GM12878 (cell line): ENCODE data around the gene ZNF554. TPM values are rescaled to one million over a fixed set of nuclear protein-coding genes. Genes with fewer than 3 reads are reported as not detected.

Source experiments
- ATAC-seq: fragments of 200-7000 bp; cut with Tn5 transposase; 3 replicates; pipeline ENCODE4 v1.9.1; 2020; ENCODE audit warnings: mild to moderate bottlenecking, moderate library complexity
- BruUV-seq: library from RNA; stranded (reverse); fragments of 400-500 nt; replicated peaks from 2 replicates; lab custom pipeline; 2021; lab: Mats Ljungman, UMichigan
- CTCF ChIA-PET: fragments of 300-600 bp; sonication (Branson Sonifier 250); formaldehyde crosslinking; extraction: SDS; loops from one replicate; lab custom pipeline; 2021; ENCODE audit warnings: inconsistent platforms; lab: Yijun Ruan, JAX
- POLR2A ChIA-PET: fragments of 350-600 bp; formaldehyde crosslinking; extraction: SDS; loops from one replicate; lab custom pipeline; 2021; ENCODE audit warnings: inconsistent platforms; lab: Charles Lee
- RAD21 ChIA-PET: fragments of 300-600 bp; sonication (Branson Sonifier 250); formaldehyde crosslinking; loops from one replicate; lab custom pipeline; 2023; ENCODE audit warnings: antibody characterized with exemption; ENCODE audit not compliant: unreplicated experiment; lab: Charles Lee
- SMC1A ChIA-PET: fragments of 300-600 bp; sonication (Branson Sonifier 250); formaldehyde crosslinking; loops from one replicate; lab custom pipeline; 2023; ENCODE audit not compliant: unreplicated experiment, uncharacterized antibody; lab: Charles Lee
- DNase-seq: peaks from one replicate; pipeline ENCODE4 v3.0.0-alpha.2; 2011; ENCODE audit warnings: low read depth, low spot score
- FAIRE-seq: peaks from 3 replicates; lab custom pipeline; 2011; peaks lifted over from hg19 to GRCh38; lab: Jason Lieb, UNC
- H2AFZ ChIP-seq: 2 replicates; pipeline ENCODE4 v1.6.0; 2011; ENCODE audit warnings: low read depth, low read length, control low read depth; ENCODE audit not compliant: control insufficient read depth
- H3K27ac ChIP-seq: 2 replicates; pipeline ENCODE4 v1.5.1; 2011; ENCODE audit warnings: control low read depth; ENCODE audit not compliant: control insufficient read depth, insufficient read depth
- H3K27me3 ChIP-seq, 2 experiments: replicated peaks in 1 of 2; 2 replicates each; pipeline versions ENCODE4 v1.6.0 to v1.6.1; 2011; ENCODE audit warnings: low read length in 1 of 2; ENCODE audit not compliant: control insufficient read depth in 2 of 2, insufficient read depth in 2 of 2
- H3K36me3 ChIP-seq, 2 experiments: 2 replicates each; pipeline ENCODE4 v1.5.1; 2011; ENCODE audit warnings: low read length in 1 of 2; ENCODE audit not compliant: control insufficient read depth in 2 of 2, insufficient read depth in 2 of 2
- H3K4me1 ChIP-seq: 2 replicates; pipeline ENCODE4 v1.6.1; 2011; ENCODE audit warnings: mild to moderate bottlenecking, low read length, moderate library complexity, mixed read lengths; ENCODE audit not compliant: control insufficient read depth, insufficient read depth
- H3K4me2 ChIP-seq: 2 replicates; pipeline ENCODE4 v1.6.0; 2011; ENCODE audit warnings: control low read depth; ENCODE audit not compliant: control insufficient read depth, insufficient read depth
- H3K4me3 ChIP-seq: fragments of 200-600 bp; sonication (generic); 2 replicates; pipeline ENCODE4 v1.5.1; 2016
- H3K79me2 ChIP-seq: 2 replicates; pipeline ENCODE4 v1.6.0; 2011; ENCODE audit warnings: low read length; ENCODE audit not compliant: control insufficient read depth, insufficient read depth
- H3K9ac ChIP-seq: 2 replicates; pipeline ENCODE4 v1.8.0; 2011; ENCODE audit warnings: low read length, control low read depth, mixed read lengths; ENCODE audit not compliant: control insufficient read depth, insufficient read depth
- H3K9me3 ChIP-seq: replicated peaks from 3 replicates; pipeline ENCODE4 v1.5.1; 2011; ENCODE audit warnings: mild to moderate bottlenecking, low read length; ENCODE audit not compliant: control insufficient read depth, insufficient read depth
- H4K20me1 ChIP-seq: 2 replicates; pipeline ENCODE4 v1.6.0; 2011; ENCODE audit not compliant: control insufficient read depth, insufficient read depth
- ASH2L ChIP-seq: fragments of 300-600, 200-600 bp; sonication (generic); IDR thresholded peaks from 2 replicates; pipeline ENCODE4 v1.6.1; 2017; ENCODE audit warnings: low read depth, mild to moderate bottlenecking, borderline replicate concordance
- ATF7 ChIP-seq: fragments of 450-650 bp; IDR thresholded peaks from 2 replicates; pipeline ENCODE4 v1.6.1; 2016; ENCODE audit warnings: low read depth, mild to moderate bottlenecking
- CBFB ChIP-seq: IDR thresholded peaks from 2 replicates; pipeline ENCODE4 v1.6.1; 2016; ENCODE audit warnings: antibody characterized with exemption, low read depth
- CHD4 ChIP-seq: fragments of 200-600 bp; sonication (generic); IDR thresholded peaks from 2 replicates; pipeline ENCODE4 v1.6.1; 2016; ENCODE audit warnings: mild to moderate bottlenecking
- E2F4 ChIP-seq: IDR thresholded peaks from 2 replicates; pipeline ENCODE4 v1.6.1; 2012; ENCODE audit warnings: low read depth, low read length, improper control_type of control experiment
- HDGF ChIP-seq: fragments of 450-650 bp; IDR thresholded peaks from 2 replicates; pipeline ENCODE4 v1.6.1; 2016; ENCODE audit warnings: antibody characterized with exemption
- IKZF1 ChIP-seq: fragments of 450-650 bp; conservative IDR thresholded peaks from 2 replicates; pipeline ENCODE4 v1.6.1; 2017; ENCODE audit warnings: antibody characterized with exemption, mild to moderate bottlenecking
- MTA2 ChIP-seq: fragments of 450-650 bp; IDR thresholded peaks from 2 replicates; pipeline ENCODE4 v1.6.1; 2016; ENCODE audit warnings: low read depth, mild to moderate bottlenecking, moderate library complexity
- RB1 ChIP-seq: fragments of 450-650 bp; formaldehyde crosslinking; IDR thresholded peaks from 2 replicates; pipeline ENCODE4 v1.6.1; 2017; ENCODE audit warnings: mild to moderate bottlenecking, borderline replicate concordance
- RELA ChIP-seq: fragments of 450-650 bp; IDR thresholded peaks from 2 replicates; pipeline ENCODE4 v1.8.0; 2014; ENCODE audit warnings: borderline replicate concordance; ENCODE audit not compliant: partially characterized antibody
- SMARCA5 ChIP-seq: fragments of 450-650 bp; IDR thresholded peaks from 2 replicates; pipeline ENCODE4 v1.6.1; 2017; ENCODE audit warnings: mild to moderate bottlenecking
- YY1 ChIP-seq: IDR thresholded peaks from 2 replicates; pipeline ENCODE4 v1.6.1; 2011; ENCODE audit warnings: low read depth, mild to moderate bottlenecking, low read length
- ZNF592 ChIP-seq: fragments of 450-650 bp; IDR thresholded peaks from 2 replicates; pipeline ENCODE4 v1.6.1; 2017; ENCODE audit warnings: mild to moderate bottlenecking, moderate library complexity
- whole genome bisulfite sequencing: methylation state at CpG from one replicate; pipeline ENCODE4 v1.1.6; 2016; ENCODE audit warnings: low lambda C conversion rate; ENCODE audit not compliant: insufficient replicate concordance, insufficient coverage; ENCODE audit errors: missing lambda C conversion rate; 5-methylcytosine and 5-hydroxymethylcytosine counted together
- in situ Hi-C: fragments of 300-500 bp; cut with MboI; formaldehyde crosslinking; loops from 9 replicates; pipeline ENCODE4 v1.14.3; 2018; ENCODE audit warnings: mixed read lengths
- intact Hi-C: fragments of 100-400 bp; cut with micrococcal nuclease; formaldehyde crosslinking; loops from one replicate; pipeline ENCODE4 v1.14.2; 2022; ENCODE audit not compliant: unreplicated experiment
- polyA plus RNA-seq, 11 experiments: library from polyadenylated mRNA; depleted of rRNA in 4 of 11; unstranded in 6 of 11; stranded (reverse) in 5 of 11; fragments of >200 nt; fragmentation: Nextera tagmentation in 4 of 11; fragmentation: Illumina TruSeq in 1 of 11; extraction: Ambion mirVana in 4 of 11; extraction: Trizol in 1 of 11; gene quantifications; 1 replicate in 1 of 11; 2 replicates in 10 of 11; pipeline versions ENCODE4 v1.2.1 to v1.2.3, GENCODE V29; 2011 to 2016; ENCODE audit warnings: inconsistent platforms in 2 of 11, missing spikeins in 2 of 11, low read depth in 1 of 11
- total RNA-seq, 4 experiments: library from RNA; depleted of rRNA in 3 of 4; stranded (reverse); fragments of >200 nt in 3 of 4; fragmentation: Illumina TruSeq in 1 of 4; extraction: Trizol in 1 of 4; gene quantifications; 2 replicates each; pipeline versions ENCODE4 v1.2.1 to v1.2.3, GENCODE V29; 2013 to 2021

ZNF554 gene
- total and polyA plus RNA-seq, 10 of the 15 experiments (the other 5 are each of a cell fraction or from before 2014, with no cell fraction given), result 0.19 to 2.1 (median 1.4) TPM

GRCh38 chr19:2799273-2800020 is 20.2 kb upstream of the ZNF554 start:
- ChIA-PET SMC1A (no interaction called here), CTCF (no interaction called here)

GRCh38 chr19:2800506-2800905 is 19.2 kb upstream of the ZNF554 start:
- in situ Hi-C loops (no loop called here), intact Hi-C loops (no loop called here)
- ChIA-PET POLR2A (no interaction called here), SMC1A (no interaction called here), RAD21 (no interaction called here), CTCF (no interaction called here)
- Histone ChIP-seq H3K27ac (no peak overlapping the region), H3K4me3 (no peak overlapping the region), H4K20me1 (no peaks in the 10 kb centered on the region), H3K79me2 (no peaks in the 10 kb centered on the region), H3K4me2 (no peak overlapping the region), H2AFZ (no peak overlapping the region), H3K27me3 (no peaks in the 10 kb centered on the region), H3K4me1 (no peaks in the 10 kb centered on the region), H3K36me3 (peaks cover 13 to 39% of the 10 kb centered on the region in 2 experiments), H3K9ac (no peak overlapping the region), H3K9me3 (no peaks in the 10 kb centered on the region; the same call in 2 of the 3 replicates)
- FAIRE-seq (no peak), ATAC-seq (no peak), DNase-seq (no peak)
- BruUV-seq, result no TSS peak
- WGBS, result 97% methylated on average over 22 of the region's 22 CpGs
- no peak for TF ChIP-seq ASH2L
- no peak for TF ChIP-seq IKZF1
- TF ChIP-seq HDGF, result no peak
- no peak for TF ChIP-seq ZNF592
- no peak for TF ChIP-seq RB1
- TF ChIP-seq MTA2, result no peak
- no peak for TF ChIP-seq E2F4
- no peak for TF ChIP-seq YY1
- no peak for TF ChIP-seq RELA

More at GRCh38 chr19:2799273-2800020, 20.2 kb upstream of the ZNF554 start:
- Histone ChIP-seq H3K4me3 (no peak overlapping the region), H3K9me3 (no peaks in the 10 kb centered on the region; the same call in 2 of the 3 replicates), H4K20me1 (no peaks in the 10 kb centered on the region), H3K27me3 (no peaks in the 10 kb centered on the region), H3K36me3 (peaks cover 13 to 36% of the 10 kb centered on the region in 2 experiments), H3K79me2 (no peaks in the 10 kb centered on the region), H3K27ac (no peak overlapping the region), H3K4me2 (no peak overlapping the region), H3K4me1 (no peaks in the 10 kb centered on the region), H3K9ac (no peak overlapping the region), H2AFZ (no peak overlapping the region)
- ATAC-seq (no peak), DNase-seq (no peak), FAIRE-seq (no peak)
- BruUV-seq, result no TSS peak
- WGBS, result 95% methylated on average over 38 of the region's 41 CpGs
- in situ Hi-C loops (no loop called here), intact Hi-C loops (no loop called here)
- TF ChIP-seq SMARCA5, result no peak
- TF ChIP-seq CHD4, result no peak
- TF ChIP-seq CBFB, result no peak
- TF ChIP-seq ATF7, result no peak
- ChIA-PET RAD21 (no interaction called here), POLR2A (interaction anchor here (1.2 kb wide), 1 partner anchor 12 kb away, joined by 3 read pairs; no protein-coding TSS in a partner anchor)
